Measurements from ENCODE around the gene MYCBPAP.
"Not testable (repeated sequence)": the region's sequence is repeated elsewhere in the genome, so short reads cannot be mapped to it uniquely, and the experiment has no call there.

The MYCBPAP gene

GRCh38 chr17:50469671-50470305 lies 38.5 kb upstream of the MYCBPAP start:
- Histone ChIP-seq H3K27me3 (peaks cover 16 to 36% (median 28%) of the 10 kb centered on the region in 11 experiments), H3K27ac (no peak overlapping the region), H3K36me3 (peaks cover 0 to 32% (median 0%) of the 10 kb centered on the region in 11 experiments; a peak in 5 of 22 replicates), H4K20me1 (peaks cover 0 to 26% (median 0%) of the 10 kb centered on the region in 11 experiments; a peak in 2 of 22 replicates), H3K4me2 (no peak overlapping the region), H3K4me3 (no peak overlapping the region), H3K4me1 (peaks cover 10 to 30% (median 15%) of the 10 kb centered on the region in 10 experiments; a peak in 19 of 20 replicates), H3K9me3 (replicated peaks in 1 of 11) (no peaks in the 10 kb centered on the region), H3K9ac (no peak overlapping the region)
- TF ChIP-seq Cebpa-rat (IDR thresholded peaks at IDR 0.05) = no peak

DNA sequence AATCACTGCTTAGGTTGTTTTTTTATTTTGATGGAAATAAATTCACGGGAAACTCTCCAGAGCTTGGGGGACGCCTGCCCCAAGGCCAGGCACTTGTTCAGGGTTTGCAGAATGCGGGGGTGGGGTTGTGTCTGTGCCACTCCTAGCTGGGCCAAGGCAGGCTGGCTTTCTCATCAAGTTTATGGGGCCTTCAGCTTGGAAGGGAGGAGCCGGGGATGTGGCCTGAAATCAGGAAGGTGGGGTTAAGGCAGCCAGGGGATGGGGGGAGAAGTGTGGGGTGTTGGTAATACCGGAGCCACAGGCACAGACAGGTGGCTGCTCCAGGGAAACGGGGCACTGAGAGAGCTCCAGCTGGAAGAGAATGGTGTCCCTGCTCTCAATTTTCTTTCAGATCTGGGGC lies 37.8 kb upstream of the MYCBPAP start:
- Histone ChIP-seq H3K27me3 (peaks cover 16 to 36% (median 28%) of the 10 kb centered on the region in 11 experiments), H4K20me1 (peaks cover 0 to 26% (median 0%) of the 10 kb centered on the region in 11 experiments; a peak in 2 of 22 replicates), H3K27ac (no peak overlapping the region), H3K36me3 (peaks cover 0 to 32% (median 0%) of the 10 kb centered on the region in 11 experiments; a peak in 5 of 22 replicates), H3K4me3 (no peak overlapping the region), H3K4me1 (peaks cover 10 to 30% (median 15%) of the 10 kb centered on the region in 10 experiments; a peak in 19 of 20 replicates), H3K4me2 (peak overlapping the region in 5 of 11 experiments; percentile 17 to 68 (median 42); a peak in 4 of 22 replicates), H3K9ac (no peak overlapping the region), H3K9me3 (replicated peaks in 1 of 11) (no peaks in the 10 kb centered on the region)
- no peak for TF ChIP-seq Cebpa-rat (IDR thresholded peaks at IDR 0.05)

DNA sequence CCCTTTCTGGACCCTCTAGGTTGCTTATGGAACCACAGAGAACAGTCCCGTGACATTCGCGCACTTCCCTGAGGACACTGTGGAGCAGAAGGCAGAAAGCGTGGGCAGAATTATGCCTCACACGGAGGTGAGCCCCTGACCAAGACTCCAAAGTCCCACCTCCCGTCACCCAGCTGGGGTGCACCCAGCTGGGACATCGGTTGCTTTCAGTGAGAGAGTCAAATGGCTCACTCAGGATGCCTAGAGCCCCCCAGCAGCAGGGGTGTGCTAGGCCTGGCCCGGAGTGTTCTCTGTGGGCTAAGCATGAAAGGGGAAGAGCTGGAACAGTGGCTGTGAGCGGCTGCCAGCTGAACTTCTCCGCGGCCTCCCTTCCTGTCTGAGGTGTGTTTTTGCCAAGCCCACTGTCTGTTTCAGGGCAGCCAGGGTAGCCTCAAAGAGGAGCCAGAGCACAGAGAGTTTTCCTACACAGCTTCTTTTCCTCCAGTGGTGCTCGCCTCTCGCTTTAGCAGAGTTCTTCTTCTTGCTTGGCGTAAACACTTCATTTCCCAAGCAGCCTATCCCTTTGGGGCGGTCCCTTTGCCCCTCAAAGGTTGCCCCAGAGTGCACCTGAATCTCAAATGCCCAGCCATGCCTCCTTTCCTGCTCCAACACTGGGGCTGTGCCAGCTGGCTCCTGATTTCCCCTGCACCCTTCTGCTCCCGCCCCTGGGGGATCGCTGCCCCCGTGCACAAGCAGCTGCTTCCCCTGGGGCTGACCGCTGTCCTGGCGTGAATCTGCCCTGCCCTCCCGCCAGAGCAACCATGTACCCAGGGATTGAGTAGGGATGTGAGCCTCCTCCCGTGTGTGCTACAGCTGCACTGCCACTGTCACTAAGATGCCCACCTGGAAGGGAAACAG lies 37.0 kb upstream of the MYCBPAP start:
- Histone ChIP-seq H3K27me3 (peaks cover 16 to 36% (median 28%) of the 10 kb centered on the region in 11 experiments), H3K27ac (peak overlapping the region in 1 of 11 experiments; percentile 22; a peak in 1 of 22 replicates), H3K4me2 (peak overlapping the region in 10 of 11 experiments; percentile 17 to 68 (median 50); a peak in 18 of 22 replicates), H3K9ac (peak overlapping the region in 5 of 11 experiments; percentile 13 to 33 (median 18); a peak in 3 of 22 replicates), H3K4me3 (no peak overlapping the region), H3K9me3 (replicated peaks in 1 of 11) (no peaks in the 10 kb centered on the region), H3K4me1 (peaks cover 10 to 27% (median 15%) of the 10 kb centered on the region in 10 experiments; a peak in 19 of 20 replicates), H3K36me3 (peaks cover 0 to 32% (median 0%) of the 10 kb centered on the region in 11 experiments; a peak in 5 of 22 replicates), H4K20me1 (peaks cover 0 to 26% (median 0%) of the 10 kb centered on the region in 11 experiments; a peak in 2 of 22 replicates)
- TF ChIP-seq Cebpa-rat (IDR thresholded peaks at IDR 0.05) = no peak

- no peak overlapping the region for H3K9ac ChIP-seq
- TF ChIP-seq Cebpa-rat (IDR thresholded peaks at IDR 0.05) = no peak
- no peaks in the 10 kb centered on the region for H3K9me3 ChIP-seq (replicated peaks in 1 of 11)
- no peak overlapping the region for H3K4me3 ChIP-seq
- peaks cover 16 to 30% (median 28%) of the 10 kb centered on the region in 11 experiments for H3K27me3 ChIP-seq
- peaks cover 0 to 26% (median 0%) of the 10 kb centered on the region in 11 experiments; a peak in 2 of 22 replicates for H4K20me1 ChIP-seq
- peaks cover 10 to 21% (median 15%) of the 10 kb centered on the region in 10 experiments; a peak in 19 of 20 replicates for H3K4me1 ChIP-seq
- H3K4me2 ChIP-seq = no peak overlapping the region
- peaks cover 0 to 32% (median 0%) of the 10 kb centered on the region in 11 experiments; a peak in 5 of 22 replicates for H3K36me3 ChIP-seq
- H3K27ac ChIP-seq = no peak overlapping the region
Measured at GRCh38 chr17:50472286-50472685, 36.0 kb upstream of the MYCBPAP start.

GRCh38 chr17:50472761-50473161 lies 35.5 kb upstream of the MYCBPAP start:
- peaks cover 13 to 25% (median 23%) of the 10 kb centered on the region in 11 experiments for H3K27me3 ChIP-seq

DNA sequence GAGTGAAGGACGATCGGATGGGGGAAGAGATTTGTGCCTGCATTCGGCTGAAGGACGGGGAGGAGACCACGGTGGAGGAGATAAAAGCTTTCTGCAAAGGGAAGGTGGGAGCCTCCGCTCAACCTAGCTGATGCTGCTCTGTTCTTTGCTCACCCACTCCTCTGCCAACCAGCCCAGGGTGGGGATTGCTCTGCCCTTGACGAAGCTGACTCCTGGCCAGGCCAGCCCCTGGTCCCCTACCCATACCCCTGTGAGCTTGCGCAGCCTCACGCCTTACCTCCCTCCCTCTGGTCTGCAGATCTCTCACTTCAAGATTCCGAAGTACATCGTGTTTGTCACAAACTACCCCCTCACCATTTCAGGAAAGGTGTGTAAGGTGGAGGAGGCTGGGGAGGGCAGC lies 34.3 kb upstream of the MYCBPAP start:
- H3K4me1 ChIP-seq = peaks cover 10 to 29% (median 24%) of the 10 kb centered on the region in 10 experiments; a peak in 19 of 20 replicates
- peaks cover 2 to 13% (median 12%) of the 10 kb centered on the region in 11 experiments for H3K27me3 ChIP-seq
- no peak overlapping the region for H3K9ac ChIP-seq
- no peaks in the 10 kb centered on the region for H3K9me3 ChIP-seq (replicated peaks in 1 of 11)
- peaks cover 0 to 17% (median 0%) of the 10 kb centered on the region in 11 experiments; a peak in 2 of 22 replicates for H4K20me1 ChIP-seq
- TF ChIP-seq Cebpa-rat (IDR thresholded peaks at IDR 0.05) = no peak
- no peak overlapping the region for H3K27ac ChIP-seq
- no peak overlapping the region for H3K4me3 ChIP-seq
- no peak overlapping the region for H3K4me2 ChIP-seq
- H3K36me3 ChIP-seq = peaks cover 0 to 32% (median 0%) of the 10 kb centered on the region in 11 experiments; a peak in 5 of 22 replicates

More at GRCh38 chr17:50472761-50473161, 35.5 kb upstream of the MYCBPAP start:
- Histone ChIP-seq H4K20me1 (peaks cover 0 to 26% (median 0%) of the 10 kb centered on the region in 11 experiments; a peak in 2 of 22 replicates), H3K36me3 (peaks cover 0 to 32% (median 0%) of the 10 kb centered on the region in 11 experiments; a peak in 5 of 22 replicates), H3K4me1 (peaks cover 10 to 22% (median 17%) of the 10 kb centered on the region in 10 experiments; a peak in 19 of 20 replicates)
- H3K4me2 ChIP-seq; H3K4me3 ChIP-seq; H3K27ac ChIP-seq; H3K9me3 ChIP-seq (replicated peaks in 1 of 11); H3K9ac ChIP-seq: not testable (repeated sequence)

- Histone ChIP-seq H3K36me3 (peaks cover 0 to 32% (median 0%) of the 10 kb centered on the region in 11 experiments; a peak in 5 of 22 replicates), H3K27ac (no peak overlapping the region), H3K9me3 (replicated peaks in 1 of 11) (no peaks in the 10 kb centered on the region), H3K4me1 (peaks cover 10 to 30% (median 24%) of the 10 kb centered on the region in 10 experiments), H3K9ac (no peak overlapping the region), H3K4me3 (no peak overlapping the region), H4K20me1 (peaks cover 0 to 11% (median 0%) of the 10 kb centered on the region in 11 experiments; a peak in 2 of 22 replicates), H3K4me2 (no peak overlapping the region), H3K27me3 (peaks cover 0 to 7% (median 6%) of the 10 kb centered on the region in 11 experiments; a peak in 16 of 22 replicates)
- no peak for TF ChIP-seq Cebpa-rat (IDR thresholded peaks at IDR 0.05)
Measured at GRCh38 chr17:50474523-50474922, 33.7 kb upstream of the MYCBPAP start.

- Histone ChIP-seq H3K36me3 (peaks cover 0 to 32% (median 5%) of the 10 kb centered on the region in 11 experiments; a peak in 12 of 22 replicates), H3K4me3 (no peak overlapping the region), H3K27ac (no peak overlapping the region), H4K20me1 (peaks cover 0 to 10% (median 6%) of the 10 kb centered on the region in 11 experiments; a peak in 11 of 22 replicates), H3K9ac (no peak overlapping the region), H3K27me3 (no peaks in the 10 kb centered on the region), H3K9me3 (replicated peaks in 1 of 11) (no peaks in the 10 kb centered on the region), H3K4me2 (no peak overlapping the region), H3K4me1 (peaks cover 19 to 35% (median 32%) of the 10 kb centered on the region in 10 experiments)
- no peak for TF ChIP-seq Cebpa-rat (IDR thresholded peaks at IDR 0.05)
Measured at GRCh38 chr17:50475362-50475761, 32.9 kb upstream of the MYCBPAP start.

DNA sequence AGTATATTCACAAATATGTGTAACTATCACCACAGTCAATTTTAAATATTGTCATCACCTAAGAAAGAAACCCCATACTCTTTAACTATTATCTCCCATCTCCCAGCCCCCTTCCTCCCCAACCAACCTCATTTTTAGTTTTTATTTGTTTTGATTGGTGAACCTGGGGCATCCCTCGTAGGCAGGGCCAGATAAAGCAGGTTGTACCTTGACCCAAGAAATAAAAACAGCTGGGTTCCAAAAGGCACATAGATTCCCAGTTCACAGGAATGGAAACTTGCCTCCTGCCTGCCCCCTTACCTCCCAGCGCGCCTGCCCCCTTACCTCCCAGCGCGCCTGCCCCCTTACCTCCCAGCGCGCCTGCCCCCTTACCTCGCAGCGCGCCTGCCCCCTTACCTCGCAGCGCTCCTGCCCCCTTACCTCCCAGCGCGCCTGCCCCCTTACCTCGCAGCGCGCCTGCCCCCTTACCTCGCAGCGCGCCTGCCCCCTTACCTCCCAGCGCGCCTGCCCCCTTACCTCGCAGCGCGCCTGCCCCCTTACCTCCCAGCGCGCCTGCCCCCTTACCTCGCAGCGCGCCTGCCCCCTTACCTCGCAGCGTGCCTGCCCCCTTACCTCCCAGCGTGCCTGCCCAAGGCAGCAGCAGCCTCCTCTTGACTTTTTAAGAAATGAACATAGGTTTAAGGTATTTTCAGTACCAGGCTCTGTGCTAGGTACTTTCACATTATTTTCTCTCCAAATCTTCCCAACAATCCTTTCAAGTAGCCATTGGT lies 32.3 kb upstream of the MYCBPAP start:
- H4K20me1 ChIP-seq = peaks cover 0 to 13% (median 5%) of the 10 kb centered on the region in 11 experiments; a peak in 10 of 22 replicates
- H3K9ac ChIP-seq; H3K27ac ChIP-seq; H3K27me3 ChIP-seq; H3K4me3 ChIP-seq; H3K4me2 ChIP-seq; H3K9me3 ChIP-seq (replicated peaks in 1 of 11): not testable (repeated sequence)
- H3K36me3 ChIP-seq = peaks cover 0 to 30% (median 9%) of the 10 kb centered on the region in 11 experiments; a peak in 12 of 22 replicates
- H3K4me1 ChIP-seq = peaks cover 20 to 37% (median 33%) of the 10 kb centered on the region in 10 experiments
